Naive thymus-derived CD4-positive, alpha-beta T cell (primary cell): ENCODE data around the gene ACAN. TPM values are rescaled to one million over a fixed set of nuclear protein-coding genes. Genes with fewer than 3 reads are reported as not detected.

Source experiments
- ATAC-seq: fragments of 150-1000 bp; cut with Tn5 transposase; 2 replicates; pipeline ENCODE4 v1.10.0; 2021; ENCODE audit warnings: mild to moderate bottlenecking, moderate library complexity
- CTCF ChIA-PET: fragments of 350-600 bp; sonication (Branson Sonifier 250); formaldehyde crosslinking; loops from one replicate; lab custom pipeline; 2021; ENCODE audit warnings: antibody characterized with exemption; lab: Charles Lee
- POLR2A ChIA-PET: fragments of 350-600 bp; sonication (Branson Sonifier 250); formaldehyde crosslinking; loops from one replicate; lab custom pipeline; 2021; ENCODE audit warnings: antibody characterized with exemption, inconsistent platforms; lab: Charles Lee
- DNase-seq, 9 donors: peaks; one replicate each; pipeline versions ENCODE4 v3.0.0 to v3.0.0-alpha.2; 2020 to 2022; ENCODE audit warnings: mixed read lengths in 1 of 9
- H3K27ac ChIP-seq: one replicate; pipeline ENCODE4 v1.7.0; 2013; ENCODE audit warnings: mild to moderate bottlenecking, low read depth, low read length, moderate library complexity
- H3K27me3 ChIP-seq, 2 donors: one replicate each; pipeline ENCODE4 v1.7.0; 2013; ENCODE audit warnings: low read length in 2 of 2, mild to moderate bottlenecking in 2 of 2, moderate library complexity in 2 of 2; ENCODE audit not compliant: control insufficient read depth in 2 of 2, insufficient read depth in 2 of 2
- H3K36me3 ChIP-seq, 3 experiments: 1 replicate in 2 of 3; 2 replicates in 1 of 3; pipeline ENCODE4 v1.7.0; 2013; ENCODE audit warnings: low read length in 3 of 3, mild to moderate bottlenecking in 3 of 3, moderate library complexity in 1 of 3; ENCODE audit not compliant: insufficient read depth in 3 of 3, control insufficient read depth in 2 of 3
- H3K4me1 ChIP-seq, 2 donors: one replicate each; pipeline ENCODE4 v1.7.0; 2013; ENCODE audit warnings: low read length in 2 of 2, mild to moderate bottlenecking in 2 of 2, moderate library complexity in 1 of 2; ENCODE audit not compliant: control insufficient read depth in 2 of 2, insufficient read depth in 2 of 2
- H3K4me3 ChIP-seq: 2 replicates; pipeline ENCODE4 v1.7.0; 2013; ENCODE audit warnings: mild to moderate bottlenecking, low read length
- H3K9me3 ChIP-seq, 3 experiments: 1 replicate in 2 of 3; 2 replicates in 1 of 3; pipeline ENCODE4 v1.7.0; 2013; ENCODE audit warnings: low read length in 3 of 3; ENCODE audit not compliant: control insufficient read depth in 2 of 3
- H3K27ac Mint-ChIP-seq, 9 donors: one replicate each; pipeline ENCODE4 v1.8.0; 2020 to 2022; ENCODE audit warnings: mixed read lengths in 9 of 9, mild to moderate bottlenecking in 8 of 9, moderate library complexity in 5 of 9, inconsistent platforms in 2 of 9
- H3K27me3 Mint-ChIP-seq, 5 donors: one replicate each; pipeline ENCODE4 v1.8.0; 2021 to 2022; ENCODE audit warnings: mixed read lengths in 5 of 5, mild to moderate bottlenecking in 1 of 5
- H3K36me3 Mint-ChIP-seq, 5 donors: one replicate each; pipeline ENCODE4 v1.8.0; 2020 to 2022; ENCODE audit warnings: mixed read lengths in 5 of 5, mild to moderate bottlenecking in 3 of 5, inconsistent platforms in 1 of 5
- H3K4me1 Mint-ChIP-seq, 7 donors: one replicate each; pipeline ENCODE4 v1.8.0; 2020 to 2022; ENCODE audit warnings: mixed read lengths in 7 of 7, mild to moderate bottlenecking in 3 of 7, inconsistent platforms in 1 of 7
- H3K4me3 Mint-ChIP-seq, 10 donors: one replicate each; pipeline ENCODE4 v1.8.0; 2020 to 2022; ENCODE audit warnings: mild to moderate bottlenecking in 10 of 10, mixed read lengths in 10 of 10, moderate library complexity in 6 of 10, inconsistent platforms in 2 of 10
- H3K9me3 Mint-ChIP-seq, 11 donors: one replicate each; pipeline ENCODE4 v1.8.0; 2020 to 2022; ENCODE audit warnings: mixed read lengths in 11 of 11, mild to moderate bottlenecking in 4 of 11, inconsistent platforms in 1 of 11, moderate library complexity in 1 of 11
- intact Hi-C, 2 donors: fragments of 100-400 bp; cut with micrococcal nuclease; formaldehyde crosslinking; loops; one replicate each; pipeline ENCODE4 v1.15.1; 2023
- polyA plus RNA-seq, 2 donors: library from polyadenylated mRNA; unstranded; fragments of 300-500 nt; fragmentation: Illumina TruSeq; gene quantifications; one replicate each; pipeline ENCODE4 v1.2.3, GENCODE V29; 2021
- total RNA-seq, 6 experiments: library from RNA in 5 of 6; stranded (reverse) in 5 of 6; gene quantifications; 1 replicate in 5 of 6; 2 replicates in 1 of 6; pipeline ENCODE4 v1.2.3 and lab custom pipeline; 2021 to 2026

The ACAN gene
- total and polyA plus RNA-seq, 7 experiments from 2014 or later, result 0.04 TPM; not detected in 6

- H3K4me1 Mint-ChIP-seq, result peaks cover 0 to 5% (median 0%) of the 10 kb centered on the region in 7 donors
- H3K9me3 Mint-ChIP-seq, result peaks cover 0 to 7% (median 0%) of the 10 kb centered on the region in 11 donors
- peaks cover 13 to 22% (median 18%) of the 10 kb centered on the region in 5 donors for H3K27me3 Mint-ChIP-seq
- CTCF ChIA-PET, result no interaction called here
- Histone ChIP-seq H3K9me3 (no peaks in the 10 kb centered on the region), H3K4me3 (no peak overlapping the region), H3K27me3 (no peaks in the 10 kb centered on the region), H3K36me3 (no peaks in the 10 kb centered on the region), H3K4me1 (no peaks in the 10 kb centered on the region), H3K27ac (no peak overlapping the region)
- POLR2A ChIA-PET, result no interaction called here
- no peaks in the 10 kb centered on the region for H3K36me3 Mint-ChIP-seq
- H3K27ac Mint-ChIP-seq, result no peak overlapping the region
- ATAC-seq (no peak), DNase-seq (no peak)
- intact Hi-C loops, result no loop called here
- H3K4me3 Mint-ChIP-seq, result no peak overlapping the region
Observed at GRCh38 chr15:88788036-88788435, 15.2 kb upstream of the ACAN start.

GRCh38 chr15:88788816-88789215 lies 14.4 kb upstream of the ACAN start:
- Histone ChIP-seq H3K27ac (no peak overlapping the region), H3K4me1 (no peaks in the 10 kb centered on the region), H3K9me3 (no peaks in the 10 kb centered on the region), H3K4me3 (no peak overlapping the region), H3K27me3 (no peaks in the 10 kb centered on the region), H3K36me3 (no peaks in the 10 kb centered on the region)
- H3K4me1 Mint-ChIP-seq, result peaks cover 0 to 5% (median 0%) of the 10 kb centered on the region in 7 donors
- peaks cover 0 to 7% (median 0%) of the 10 kb centered on the region in 11 donors for H3K9me3 Mint-ChIP-seq
- intact Hi-C loops, result no loop called here
- ChIA-PET POLR2A (no interaction called here), CTCF (no interaction called here)
- peaks cover 19 to 28% (median 24%) of the 10 kb centered on the region in 5 donors for H3K27me3 Mint-ChIP-seq
- H3K4me3 Mint-ChIP-seq, result no peak overlapping the region
- no peak overlapping the region for H3K27ac Mint-ChIP-seq
- ATAC-seq, result no peak
- no peak for DNase-seq
- H3K36me3 Mint-ChIP-seq, result no peaks in the 10 kb centered on the region

GRCh38 chr15:88790486-88790885 lies 12.8 kb upstream of the ACAN start:
- H3K9me3 ChIP-seq, result no peaks in the 10 kb centered on the region
- intact Hi-C loops, result no loop called here
- Mint-ChIP-seq H3K9me3 (peaks cover 0 to 7% (median 0%) of the 10 kb centered on the region in 11 donors), H3K27me3 (peaks cover 32 to 45% (median 36%) of the 10 kb centered on the region in 5 donors), H3K27ac (no peak overlapping the region), H3K4me3 (no peak overlapping the region), H3K4me1 (peaks cover 0 to 5% (median 0%) of the 10 kb centered on the region in 7 donors), H3K36me3 (peaks cover 0 to 4% (median 0%) of the 10 kb centered on the region in 5 donors)
- DNase-seq (no peak), ATAC-seq (no peak)
- no peaks in the 10 kb centered on the region for H3K36me3 ChIP-seq
- POLR2A ChIA-PET, result no interaction called here
- CTCF ChIA-PET, result no interaction called here
- H3K27me3 ChIP-seq, result no peaks in the 10 kb centered on the region
- H3K27ac ChIP-seq, result no peak overlapping the region
- no peaks in the 10 kb centered on the region for H3K4me1 ChIP-seq
- no peak overlapping the region for H3K4me3 ChIP-seq

- Histone ChIP-seq H3K4me1 (no peaks in the 10 kb centered on the region), H3K4me3 (no peak overlapping the region), H3K36me3 (no peaks in the 10 kb centered on the region), H3K9me3 (no peaks in the 10 kb centered on the region), H3K27ac (no peak overlapping the region), H3K27me3 (no peaks in the 10 kb centered on the region)
- CTCF ChIA-PET, result no interaction called here
- intact Hi-C loops, result no loop called here
- H3K36me3 Mint-ChIP-seq, result peaks cover 0 to 4% (median 0%) of the 10 kb centered on the region in 5 donors
- DNase-seq, result no peak
- H3K27me3 Mint-ChIP-seq, result peaks cover 37 to 55% (median 44%) of the 10 kb centered on the region in 5 donors
- POLR2A ChIA-PET, result no interaction called here
- no peak for ATAC-seq
- H3K9me3 Mint-ChIP-seq, result peaks cover 0 to 7% (median 0%) of the 10 kb centered on the region in 11 donors
- no peak overlapping the region for H3K27ac Mint-ChIP-seq
- no peak overlapping the region for H3K4me3 Mint-ChIP-seq
- peaks cover 0 to 5% (median 0%) of the 10 kb centered on the region in 7 donors for H3K4me1 Mint-ChIP-seq
Observed at GRCh38 chr15:88791637-88792036, 11.6 kb upstream of the ACAN start.

- intact Hi-C loops, result no loop called here
- no peak for ATAC-seq
- H3K36me3 ChIP-seq, result no peaks in the 10 kb centered on the region
- H3K4me3 Mint-ChIP-seq, result no peak overlapping the region
- DNase-seq, result no peak
- no peaks in the 10 kb centered on the region for H3K27me3 ChIP-seq
- no peak overlapping the region for H3K27ac ChIP-seq
- no peaks in the 10 kb centered on the region for H3K4me1 ChIP-seq
- H3K4me3 ChIP-seq, result no peak overlapping the region
- peaks cover 42 to 63% (median 54%) of the 10 kb centered on the region in 5 donors for H3K27me3 Mint-ChIP-seq
- ChIA-PET CTCF (no interaction called here), POLR2A (no interaction called here)
- peaks cover 0 to 4% (median 0%) of the 10 kb centered on the region in 5 donors for H3K36me3 Mint-ChIP-seq
- no peak overlapping the region for H3K27ac Mint-ChIP-seq
- peaks cover 0 to 5% (median 0%) of the 10 kb centered on the region in 7 donors for H3K4me1 Mint-ChIP-seq
- H3K9me3 Mint-ChIP-seq, result peaks cover 0 to 3% (median 0%) of the 10 kb centered on the region in 11 donors
- no peaks in the 10 kb centered on the region for H3K9me3 ChIP-seq
Observed at GRCh38 chr15:88792342-88793282, 10.6 kb upstream of the ACAN start.

GRCh38 chr15:88794001-88794400 lies 9.2 kb upstream of the ACAN start:
- Mint-ChIP-seq H3K9me3 (peaks cover 0 to 1% (median 0%) of the 10 kb centered on the region in 11 donors), H3K27me3 (peaks cover 54 to 77% (median 67%) of the 10 kb centered on the region in 5 donors), H3K36me3 (peaks cover 0 to 4% (median 0%) of the 10 kb centered on the region in 5 donors), H3K27ac (no peak overlapping the region), H3K4me1 (peaks cover 0 to 5% (median 0%) of the 10 kb centered on the region in 7 donors), H3K4me3 (no peak overlapping the region)
- ChIA-PET POLR2A (no interaction called here), CTCF (no interaction called here)
- Histone ChIP-seq H3K9me3 (no peaks in the 10 kb centered on the region), H3K27ac (no peak overlapping the region), H3K4me1 (no peaks in the 10 kb centered on the region), H3K27me3 (no peaks in the 10 kb centered on the region), H3K4me3 (no peak overlapping the region), H3K36me3 (no peaks in the 10 kb centered on the region)
- ATAC-seq, result no peak
- no peak for DNase-seq
- intact Hi-C loops, result no loop called here
